ENCODE data around the gene RBM4B.

DNA sequence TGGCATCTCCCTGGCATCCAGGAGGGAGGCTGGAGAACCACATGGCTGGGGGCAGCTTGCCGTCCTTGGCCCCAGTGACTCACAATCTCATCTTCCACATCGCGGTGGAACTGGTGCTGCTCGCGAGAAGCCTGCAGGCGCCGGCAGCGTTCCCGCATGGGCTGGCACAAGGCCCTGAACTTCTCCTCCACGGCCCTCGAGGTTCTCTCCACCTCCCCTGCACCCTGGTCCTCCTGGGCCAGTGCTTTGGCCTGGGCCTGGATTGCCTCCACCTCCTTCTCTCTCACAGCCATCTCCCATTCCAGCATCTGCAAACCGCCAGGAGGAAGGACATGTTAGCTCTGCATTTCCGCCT is 16.3 kb upstream of the RBM4B start:
- TF ChIP-seq ZBTB46 (CRISPR knock-in tag; IDR thresholded peaks at IDR 0.05; ENCODE audit: borderline replicate concordance) (no peak), SNAPC5 (CRISPR knock-in tag; IDR thresholded peaks at IDR 0.05; ENCODE audit: borderline replicate concordance) (no peak), NCOR1 (IDR thresholded peaks at IDR 0.05; ENCODE audit: borderline replicate concordance, low read length) (no peak), ZNF777 (CRISPR knock-in tag; IDR thresholded peaks at IDR 0.05) (no peak)
- TF ChIP-seq, protein P1, sequence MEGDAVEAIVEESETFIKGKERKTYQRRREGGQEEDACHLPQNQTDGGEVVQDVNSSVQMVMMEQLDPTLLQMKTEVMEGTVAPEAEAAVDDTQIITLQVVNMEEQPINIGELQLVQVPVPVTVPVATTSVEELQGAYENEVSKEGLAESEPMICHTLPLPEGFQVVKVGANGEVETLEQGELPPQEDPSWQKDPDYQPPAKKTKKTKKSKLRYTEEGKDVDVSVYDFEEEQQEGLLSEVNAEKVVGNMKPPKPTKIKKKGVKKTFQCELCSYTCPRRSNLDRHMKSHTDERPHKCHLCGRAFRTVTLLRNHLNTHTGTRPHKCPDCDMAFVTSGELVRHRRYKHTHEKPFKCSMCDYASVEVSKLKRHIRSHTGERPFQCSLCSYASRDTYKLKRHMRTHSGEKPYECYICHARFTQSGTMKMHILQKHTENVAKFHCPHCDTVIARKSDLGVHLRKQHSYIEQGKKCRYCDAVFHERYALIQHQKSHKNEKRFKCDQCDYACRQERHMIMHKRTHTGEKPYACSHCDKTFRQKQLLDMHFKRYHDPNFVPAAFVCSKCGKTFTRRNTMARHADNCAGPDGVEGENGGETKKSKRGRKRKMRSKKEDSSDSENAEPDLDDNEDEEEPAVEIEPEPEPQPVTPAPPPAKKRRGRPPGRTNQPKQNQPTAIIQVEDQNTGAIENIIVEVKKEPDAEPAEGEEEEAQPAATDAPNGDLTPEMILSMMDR (CRISPR knock-in tag; IDR thresholded peaks at IDR 0.05) = no peak
- TF ChIP-seq, protein P2, sequence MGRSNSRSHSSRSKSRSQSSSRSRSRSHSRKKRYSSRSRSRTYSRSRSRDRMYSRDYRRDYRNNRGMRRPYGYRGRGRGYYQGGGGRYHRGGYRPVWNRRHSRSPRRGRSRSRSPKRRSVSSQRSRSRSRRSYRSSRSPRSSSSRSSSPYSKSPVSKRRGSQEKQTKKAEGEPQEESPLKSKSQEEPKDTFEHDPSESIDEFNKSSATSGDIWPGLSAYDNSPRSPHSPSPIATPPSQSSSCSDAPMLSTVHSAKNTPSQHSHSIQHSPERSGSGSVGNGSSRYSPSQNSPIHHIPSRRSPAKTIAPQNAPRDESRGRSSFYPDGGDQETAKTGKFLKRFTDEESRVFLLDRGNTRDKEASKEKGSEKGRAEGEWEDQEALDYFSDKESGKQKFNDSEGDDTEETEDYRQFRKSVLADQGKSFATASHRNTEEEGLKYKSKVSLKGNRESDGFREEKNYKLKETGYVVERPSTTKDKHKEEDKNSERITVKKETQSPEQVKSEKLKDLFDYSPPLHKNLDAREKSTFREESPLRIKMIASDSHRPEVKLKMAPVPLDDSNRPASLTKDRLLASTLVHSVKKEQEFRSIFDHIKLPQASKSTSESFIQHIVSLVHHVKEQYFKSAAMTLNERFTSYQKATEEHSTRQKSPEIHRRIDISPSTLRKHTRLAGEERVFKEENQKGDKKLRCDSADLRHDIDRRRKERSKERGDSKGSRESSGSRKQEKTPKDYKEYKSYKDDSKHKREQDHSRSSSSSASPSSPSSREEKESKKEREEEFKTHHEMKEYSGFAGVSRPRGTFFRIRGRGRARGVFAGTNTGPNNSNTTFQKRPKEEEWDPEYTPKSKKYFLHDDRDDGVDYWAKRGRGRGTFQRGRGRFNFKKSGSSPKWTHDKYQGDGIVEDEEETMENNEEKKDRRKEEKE (IDR thresholded peaks at IDR 0.05) = no peak

All from HepG2 (cell line).